ENCODE measurements around the gene ZNF587B. TPM values are rescaled to one million over a fixed set of nuclear protein-coding genes. Genes with fewer than 3 reads are reported as not detected.
"Not testable (repeated sequence)": the region's sequence is repeated elsewhere in the genome, so short reads cannot be mapped to it uniquely, and the experiment has no call there.

ZNF587B gene
- polyA plus RNA-seq, 2 of the 4 experiments (the other 2 are of a cell fraction) = 13.2 to 14.9 TPM

DNA sequence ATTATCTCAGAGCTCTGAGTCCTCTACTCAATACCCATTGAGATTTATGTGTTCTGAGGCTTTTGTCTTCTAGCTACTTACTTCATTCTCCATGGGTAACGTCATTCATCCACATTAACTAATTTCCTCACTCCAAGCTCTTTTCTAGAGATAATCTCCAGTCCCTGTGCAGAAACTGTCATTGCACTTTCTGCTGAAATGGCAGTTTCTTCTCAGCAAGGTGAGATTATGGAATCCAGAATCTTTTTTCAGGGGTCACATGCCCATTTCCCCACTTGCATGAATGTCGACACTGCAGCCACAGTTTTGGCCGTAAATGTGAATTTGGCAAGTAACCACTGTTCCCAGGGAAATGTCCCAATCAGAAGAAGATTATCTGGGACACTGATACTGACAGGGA lies 32.3 kb downstream of the ZNF587B start:
- DNase-seq (ENCODE audit: low read depth in 1 of 2, low spot score in 1 of 2); H3K4me2 ChIP-seq; H3K27ac ChIP-seq; H3K4me1 ChIP-seq; ATAC-seq; FAIRE-seq; H3K4me3 ChIP-seq; POLR2A ChIA-PET: not testable (repeated sequence)
- CTCF ChIA-PET = interaction anchor here (1.9 kb wide), 1 partner anchor 15 kb away, joined by 6 read pairs; no protein-coding TSS in a partner anchor
- peaks cover 91% of the 10 kb centered on the region for H3K9me3 ChIP-seq
- TF ChIP-seq MAFK (IDR thresholded peaks at IDR 0.05; ENCODE audit: partially characterized antibody) = peak; percentile 89
- 96% methylated on average over 3 of the region's 3 CpGs for WGBS (ENCODE audit: missing lambda C conversion rate)

DNA sequence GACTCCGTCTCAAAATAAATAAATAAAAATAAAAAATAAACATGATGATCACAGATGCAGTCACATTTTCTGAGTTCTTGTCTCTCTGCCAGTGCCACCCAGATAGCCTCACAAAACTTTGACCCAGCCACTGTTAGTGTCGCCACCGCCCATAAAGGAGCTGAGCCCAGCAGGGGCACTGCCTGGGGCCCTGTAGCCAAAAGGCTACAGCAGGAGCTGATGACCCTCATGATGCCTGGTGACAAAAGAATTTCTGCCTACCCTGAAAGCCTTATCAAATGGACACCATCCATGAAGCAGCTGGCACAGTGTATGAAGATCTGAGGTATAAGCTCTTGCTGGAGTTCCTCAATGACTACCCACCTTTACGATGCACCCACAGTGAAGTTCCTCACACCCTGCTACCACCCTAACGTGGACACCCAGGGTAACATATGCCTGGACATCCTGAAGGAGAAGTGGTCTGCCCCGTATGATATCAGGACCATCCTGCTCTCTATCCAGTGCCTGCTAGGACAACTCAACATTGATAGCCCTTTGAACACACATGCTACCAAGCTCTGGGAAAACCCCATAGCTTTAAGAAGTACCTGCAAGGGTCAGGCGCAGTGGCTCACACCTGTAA lies 37.9 kb downstream of the ZNF587B start:
- ATAC-seq (no peak; a peak in 1 of 6 replicates), DNase-seq (ENCODE audit: low read depth in 1 of 2, low spot score in 1 of 2) (no peak), FAIRE-seq (no peak)
- TF ChIP-seq PBX3 (IDR thresholded peaks at IDR 0.05) (no peak), PHF8 (IDR thresholded peaks at IDR 0.05; ENCODE audit: borderline replicate concordance, low read depth) (no peak), CHD2 (IDR thresholded peaks at IDR 0.05; ENCODE audit: low read length, partially characterized antibody) (no peak), ZC3H11A (IDR thresholded peaks at IDR 0.05) (no peak), CBX2 (IDR thresholded peaks at IDR 0.05; ENCODE audit: borderline replicate concordance, low read depth) (no peak), KDM1A (IDR thresholded peaks at IDR 0.05; ENCODE audit: low read depth) (no peak), RARB (CRISPR knock-in tag; IDR thresholded peaks at IDR 0.05) (no peak), MAZ (IDR thresholded peaks at IDR 0.05; ENCODE audit: borderline replicate concordance, low read depth, low read length) (no peak), MAFK (IDR thresholded peaks at IDR 0.05; ENCODE audit: partially characterized antibody) (no peak), ZNF302 (CRISPR knock-in tag; IDR thresholded peaks at IDR 0.05) (no peak), HEYL (CRISPR knock-in tag; IDR thresholded peaks at IDR 0.05) (no peak), TFCP2L1 (CRISPR knock-in tag; IDR thresholded peaks at IDR 0.05) (no peak), RAD21 (conservative IDR thresholded peaks at IDR 0.05 in 1 of 2, IDR thresholded peaks at IDR 0.05 in 1 of 2) (no peak), FOSB (CRISPR knock-in tag; IDR thresholded peaks at IDR 0.05) (no peak), GATA3 (IDR thresholded peaks at IDR 0.05; ENCODE audit: borderline replicate concordance) (no peak), USF2 (IDR thresholded peaks at IDR 0.05) (no peak), KDM5A (IDR thresholded peaks at IDR 0.05) (no peak), CEBPB (IDR thresholded peaks at IDR 0.05) (no peak)
- TF ChIP-seq, protein P1, sequence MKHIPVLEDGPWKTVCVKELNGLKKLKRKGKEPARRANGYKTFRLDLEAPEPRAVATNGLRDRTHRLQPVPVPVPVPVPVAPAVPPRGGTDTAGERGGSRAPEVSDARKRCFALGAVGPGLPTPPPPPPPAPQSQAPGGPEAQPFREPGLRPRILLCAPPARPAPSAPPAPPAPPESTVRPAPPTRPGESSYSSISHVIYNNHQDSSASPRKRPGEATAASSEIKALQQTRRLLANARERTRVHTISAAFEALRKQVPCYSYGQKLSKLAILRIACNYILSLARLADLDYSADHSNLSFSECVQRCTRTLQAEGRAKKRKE (CRISPR knock-in tag; IDR thresholded peaks at IDR 0.05; ENCODE audit: low read depth) = no peak
- H3K9me3 ChIP-seq = peaks cover 97% of the 10 kb centered on the region
- ChIA-PET POLR2A (no interaction called here), CTCF (interaction anchor here (0.9 to 1.5 kb wide), 2 partner anchors 29 to 116 kb away, joined by 3 to 4 read pairs; no protein-coding TSS in a partner anchor)
- H3K27ac ChIP-seq = no peak overlapping the region
- no peaks in the 10 kb centered on the region for H3K4me1 ChIP-seq
- H3K4me3 ChIP-seq = no peak overlapping the region
- H3K4me2 ChIP-seq = no peak overlapping the region
- 87% methylated on average over 7 of the region's 7 CpGs for WGBS (ENCODE audit: missing lambda C conversion rate)

GRCh38 chr19:57869655-57870054 lies 39.6 kb downstream of the ZNF587B start:
- CTCF ChIA-PET = interaction anchor here (0.6 kb wide), 1 partner anchor 217 kb away, joined by 3 read pairs; no protein-coding TSS in a partner anchor
- 96% methylated on average over 6 of the region's 6 CpGs for WGBS (ENCODE audit: missing lambda C conversion rate)
- DNase-seq (ENCODE audit: low read depth in 1 of 2, low spot score in 1 of 2); POLR2A ChIA-PET; FAIRE-seq; H3K27ac ChIP-seq; H3K4me2 ChIP-seq; ATAC-seq; H3K4me1 ChIP-seq; H3K4me3 ChIP-seq: not testable (repeated sequence)
- H3K9me3 ChIP-seq = peaks cover 96% of the 10 kb centered on the region

All from A549 (cell line).